GM04504 (cell line): ENCODE results near the gene NPAS3.

ENCODE experiments used
- DNase-seq: peaks from one replicate; pipeline ENCODE4 v3.0.0-alpha.2; 2012; ENCODE audit warnings: low read depth

NPAS3 gene

DNA sequence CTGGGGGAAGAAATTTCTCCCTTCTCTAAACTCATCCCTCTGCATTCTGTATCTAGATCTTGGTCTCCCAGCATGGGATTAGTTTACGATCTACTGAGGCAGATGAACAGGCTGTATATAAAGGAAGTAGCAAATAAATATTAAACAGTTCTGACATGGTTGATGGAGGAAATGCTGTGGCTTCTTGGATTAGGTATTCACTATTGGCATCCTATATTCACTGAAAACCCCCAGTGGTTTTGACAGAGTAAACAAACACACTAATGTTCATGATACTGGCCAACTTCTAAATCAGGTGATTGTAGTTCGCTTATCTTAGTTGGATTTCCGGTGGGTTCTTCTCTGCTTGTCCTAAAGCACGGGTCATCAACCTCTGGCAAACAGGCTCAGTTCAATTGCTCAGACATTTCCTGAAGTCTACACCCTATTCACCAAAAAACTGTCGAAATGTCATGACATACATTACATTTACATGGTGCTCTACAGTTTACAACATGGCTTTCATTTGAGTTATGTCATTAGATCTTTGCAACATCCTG is 578.3 kb downstream of the NPAS3 start:
- no peak for DNase-seq

DNA sequence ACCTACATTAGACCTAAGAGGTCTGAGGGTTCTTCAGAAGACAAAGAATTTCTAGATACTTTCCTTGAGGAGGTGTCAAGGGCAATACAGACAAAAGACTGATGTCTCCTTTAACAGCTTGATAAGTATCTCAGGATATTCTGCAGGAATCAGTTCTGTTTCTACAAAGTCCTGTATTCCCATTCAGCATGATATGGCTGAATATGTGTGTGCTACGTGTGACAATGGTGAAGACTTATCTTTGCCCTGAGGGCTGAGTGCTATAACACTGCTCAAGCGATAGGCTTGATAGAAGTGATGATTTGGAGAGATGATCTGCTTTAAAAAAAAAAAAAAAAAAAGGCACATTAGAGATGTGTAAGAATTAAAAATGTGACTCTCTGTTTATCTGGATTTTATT is 582.5 kb downstream of the NPAS3 start:
- no peak for DNase-seq

DNA sequence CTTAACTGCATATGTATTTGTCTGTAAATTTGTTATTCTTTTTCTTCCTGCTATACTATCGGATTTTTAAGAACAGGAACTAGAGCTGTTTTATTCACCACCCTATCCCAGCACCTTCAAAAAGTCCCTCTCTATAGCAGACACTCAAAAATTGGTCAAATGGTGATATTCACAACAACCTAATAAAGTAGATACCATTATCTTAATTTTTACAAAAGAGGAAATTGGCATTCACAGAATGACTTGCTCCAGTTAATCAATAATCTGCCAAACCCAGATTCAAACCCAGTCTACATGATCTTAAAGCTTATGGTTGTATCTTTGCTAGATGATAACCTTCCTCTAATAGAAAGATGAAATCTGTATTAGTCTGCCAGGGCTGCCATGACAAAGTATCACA is 585.6 kb downstream of the NPAS3 start:
- no peak for DNase-seq

DNA sequence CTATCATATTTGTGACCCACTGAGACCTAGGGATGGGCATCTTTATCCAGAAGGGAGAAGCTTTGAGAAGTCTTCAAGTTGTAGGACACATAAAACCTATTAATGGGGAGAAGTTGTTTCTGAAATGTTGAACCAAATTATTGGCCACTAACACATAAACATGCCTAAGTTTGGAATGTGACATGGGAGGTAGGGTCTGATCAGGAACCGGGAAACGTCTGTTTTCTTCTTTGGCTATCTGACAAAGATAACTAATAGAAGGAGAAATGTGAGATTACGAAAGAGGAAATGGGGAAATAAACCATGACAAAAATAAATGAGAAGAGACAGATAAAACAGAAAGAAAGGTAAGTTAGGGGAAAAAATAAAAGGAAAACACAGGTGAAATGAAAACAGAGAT is 586.9 kb downstream of the NPAS3 start:
- DNase-seq, result no peak

DNA sequence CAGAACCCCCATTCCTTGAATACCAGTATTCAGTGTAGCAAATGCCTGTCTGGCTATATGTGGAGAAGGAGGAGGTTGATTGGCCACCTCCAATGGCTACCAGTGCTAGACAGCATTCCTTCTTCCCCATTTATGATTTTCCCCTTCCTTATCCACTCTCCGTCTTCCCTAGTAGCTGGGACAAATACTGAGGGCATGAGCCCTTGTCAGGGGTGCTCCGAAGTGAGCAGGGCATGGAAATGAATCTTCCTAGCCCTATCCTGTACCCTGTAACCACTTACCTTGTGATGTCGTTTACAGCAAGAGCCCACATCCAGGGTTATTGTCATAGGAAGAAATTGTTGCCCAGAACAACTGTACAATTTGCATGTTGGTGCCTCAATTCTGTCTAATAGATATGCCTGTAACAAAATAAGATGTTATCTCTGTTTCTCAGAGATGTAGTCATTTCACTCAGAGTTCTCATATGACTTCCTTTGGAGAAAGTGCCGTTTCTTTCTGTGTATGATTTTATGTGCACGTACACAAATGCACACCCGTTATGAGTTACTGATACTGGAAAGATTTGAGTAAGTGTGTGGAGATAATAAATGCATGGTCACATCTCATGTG is 588.5 kb downstream of the NPAS3 start:
- no peak for DNase-seq

DNA sequence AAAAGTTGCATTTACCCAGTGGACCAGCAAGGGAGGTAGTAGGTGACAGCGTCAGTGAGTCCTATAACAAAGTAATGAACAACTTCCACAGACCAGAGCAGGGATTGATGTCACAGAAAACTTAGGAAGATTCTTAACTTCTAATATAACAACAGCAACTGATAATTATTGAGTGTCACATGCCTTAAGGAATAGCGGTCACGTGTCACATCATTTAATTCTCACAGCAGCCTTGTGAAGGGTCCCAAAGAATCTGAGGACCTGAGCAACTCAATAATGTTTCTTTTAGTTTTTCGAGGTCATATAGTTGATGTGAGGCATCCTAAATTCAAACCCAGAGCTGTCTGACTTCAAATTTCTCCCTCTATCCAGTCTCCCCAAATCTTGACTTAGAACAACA is 590.0 kb downstream of the NPAS3 start:
- no peak for DNase-seq

DNA sequence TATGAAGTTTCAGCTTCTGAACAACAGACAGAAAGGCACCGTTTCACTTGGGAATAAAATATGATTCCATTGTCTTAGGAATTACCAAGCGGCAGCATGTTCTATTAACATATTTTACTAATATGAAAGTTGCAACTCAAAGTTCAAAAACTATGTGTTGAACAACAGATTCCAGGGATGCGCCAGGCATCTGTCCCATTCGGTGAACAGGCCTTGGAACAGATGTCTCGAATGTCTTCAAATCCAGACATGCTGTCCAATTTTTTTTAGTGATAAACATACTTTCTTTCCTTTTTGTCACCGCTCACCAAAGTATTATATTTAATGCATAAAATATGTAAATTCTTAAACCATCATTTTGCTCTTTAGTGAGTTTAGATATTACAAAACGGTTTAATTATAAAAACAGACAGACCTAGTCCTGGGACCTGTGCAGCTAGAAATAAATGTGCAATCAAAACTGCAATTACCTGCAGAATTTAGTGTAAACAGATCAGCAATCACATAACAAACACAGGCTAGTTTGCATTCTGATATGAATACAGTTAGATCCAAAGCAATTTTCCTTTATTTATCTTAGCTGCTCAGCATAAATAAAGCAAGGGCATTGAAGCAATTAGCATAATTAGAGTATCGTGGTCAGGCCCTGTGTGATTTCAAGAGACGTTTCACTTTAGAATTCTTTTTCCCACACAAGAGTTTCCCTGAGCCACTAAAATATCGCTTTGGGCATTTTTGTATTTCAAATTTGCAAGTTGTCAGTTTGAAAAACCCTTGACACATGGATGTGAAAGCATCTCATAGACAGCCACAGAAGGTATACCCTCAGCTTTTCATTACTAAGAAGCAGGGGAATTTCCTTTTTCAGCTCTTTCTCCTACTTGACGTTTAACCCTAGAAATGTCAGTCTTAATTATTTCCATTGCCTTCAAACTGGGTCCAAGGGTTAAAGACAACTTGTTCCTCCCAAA is 591.4 kb downstream of the NPAS3 start:
- DNase-seq, result no peak

DNA sequence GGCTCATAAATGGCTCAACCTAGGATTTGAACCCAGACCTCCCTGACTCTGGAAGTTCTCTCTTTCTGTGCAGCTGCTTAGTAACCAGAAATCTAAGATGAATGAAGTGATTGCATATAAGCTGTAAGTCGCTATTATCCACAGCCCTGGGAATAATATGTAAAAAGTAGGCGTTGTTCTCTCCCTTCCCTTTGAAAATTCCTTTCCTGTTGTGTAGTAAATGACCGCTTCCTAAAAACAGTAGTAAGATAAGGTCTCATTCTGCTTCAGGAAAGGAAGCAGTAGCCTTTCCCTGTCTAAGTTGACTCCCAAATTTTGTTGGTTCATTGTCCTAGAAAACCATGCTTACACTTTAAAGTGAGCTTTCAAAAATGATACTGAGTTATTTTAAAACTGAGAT is 593.9 kb downstream of the NPAS3 start:
- no peak for DNase-seq

DNA sequence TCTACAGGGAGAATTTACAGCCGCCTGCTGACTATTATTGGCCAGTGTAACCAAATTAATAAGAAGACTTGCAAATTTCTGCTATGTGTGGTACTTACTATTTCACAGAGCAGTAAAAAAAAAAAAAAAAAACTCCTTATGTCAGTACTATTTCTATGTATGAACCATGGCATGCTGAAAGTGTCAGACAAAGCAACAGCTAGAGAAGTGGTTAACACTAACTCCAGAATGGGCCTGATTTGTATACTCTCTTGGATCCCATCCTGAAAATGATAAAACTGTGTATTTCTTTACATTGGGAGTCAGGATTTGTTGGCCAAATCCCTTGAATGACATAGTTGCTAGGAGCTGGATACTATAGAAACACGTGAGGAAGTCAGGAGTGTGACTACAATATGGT is 595.4 kb downstream of the NPAS3 start:
- no peak for DNase-seq

DNA sequence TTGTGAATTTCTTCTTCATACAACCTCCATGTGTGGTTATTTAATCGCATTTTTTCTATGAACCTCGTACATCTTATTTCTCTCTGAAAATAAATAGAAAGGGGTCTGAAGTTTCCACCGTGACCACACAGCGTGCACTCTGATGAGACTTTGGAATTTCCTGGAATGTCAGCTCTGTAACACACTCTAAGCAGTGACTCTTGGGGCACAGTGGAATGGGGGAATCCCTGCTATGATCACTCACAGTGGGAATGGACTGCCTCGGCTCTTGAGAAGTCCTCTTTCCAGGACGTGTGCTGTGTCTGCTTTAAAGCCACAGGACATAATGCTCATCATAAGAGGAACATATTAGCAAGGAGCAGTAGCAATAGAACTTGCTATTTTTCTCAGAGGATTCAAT is 596.0 kb downstream of the NPAS3 start:
- DNase-seq, result no peak

DNA sequence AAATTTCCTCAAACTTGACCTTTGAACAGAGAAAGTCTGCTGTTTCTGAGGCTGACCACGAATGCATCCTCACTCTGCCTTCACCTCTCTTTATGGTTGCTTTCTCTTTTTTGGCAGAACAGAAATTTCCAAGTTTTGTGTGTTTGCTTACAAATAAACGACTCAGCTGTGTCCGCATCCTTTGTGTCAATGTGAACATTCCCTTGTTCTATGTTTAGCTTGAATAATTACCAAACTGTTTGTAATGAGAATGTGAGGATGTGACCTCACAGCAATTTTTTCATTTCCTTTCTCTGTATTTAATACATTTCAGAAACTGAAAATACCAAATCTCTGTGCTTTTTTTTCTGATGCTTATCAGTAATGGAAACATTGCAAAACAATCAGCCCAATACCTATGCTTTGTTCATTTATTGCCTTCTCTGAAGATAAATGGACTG is 601.3 kb downstream of the NPAS3 start:
- DNase-seq, result no peak

DNA sequence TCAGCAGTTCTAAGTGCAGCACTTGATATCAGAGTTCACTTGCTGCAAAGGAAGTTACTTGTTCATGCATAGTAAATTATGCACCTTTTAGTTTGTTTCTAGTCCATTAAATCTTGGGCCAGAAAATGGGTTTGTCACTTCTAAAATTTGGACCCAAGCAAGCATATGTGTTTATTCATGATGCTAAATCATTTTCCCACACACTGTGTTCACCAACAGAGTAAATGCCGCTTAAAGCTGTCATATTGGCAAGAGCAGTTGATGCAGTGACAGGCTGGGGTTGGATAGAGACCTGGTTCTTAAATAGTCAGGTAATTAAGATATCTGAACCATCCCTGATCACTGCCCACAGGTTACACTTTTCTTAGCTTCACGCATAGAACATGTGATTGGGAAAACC is 602.5 kb downstream of the NPAS3 start:
- no peak for DNase-seq

DNA sequence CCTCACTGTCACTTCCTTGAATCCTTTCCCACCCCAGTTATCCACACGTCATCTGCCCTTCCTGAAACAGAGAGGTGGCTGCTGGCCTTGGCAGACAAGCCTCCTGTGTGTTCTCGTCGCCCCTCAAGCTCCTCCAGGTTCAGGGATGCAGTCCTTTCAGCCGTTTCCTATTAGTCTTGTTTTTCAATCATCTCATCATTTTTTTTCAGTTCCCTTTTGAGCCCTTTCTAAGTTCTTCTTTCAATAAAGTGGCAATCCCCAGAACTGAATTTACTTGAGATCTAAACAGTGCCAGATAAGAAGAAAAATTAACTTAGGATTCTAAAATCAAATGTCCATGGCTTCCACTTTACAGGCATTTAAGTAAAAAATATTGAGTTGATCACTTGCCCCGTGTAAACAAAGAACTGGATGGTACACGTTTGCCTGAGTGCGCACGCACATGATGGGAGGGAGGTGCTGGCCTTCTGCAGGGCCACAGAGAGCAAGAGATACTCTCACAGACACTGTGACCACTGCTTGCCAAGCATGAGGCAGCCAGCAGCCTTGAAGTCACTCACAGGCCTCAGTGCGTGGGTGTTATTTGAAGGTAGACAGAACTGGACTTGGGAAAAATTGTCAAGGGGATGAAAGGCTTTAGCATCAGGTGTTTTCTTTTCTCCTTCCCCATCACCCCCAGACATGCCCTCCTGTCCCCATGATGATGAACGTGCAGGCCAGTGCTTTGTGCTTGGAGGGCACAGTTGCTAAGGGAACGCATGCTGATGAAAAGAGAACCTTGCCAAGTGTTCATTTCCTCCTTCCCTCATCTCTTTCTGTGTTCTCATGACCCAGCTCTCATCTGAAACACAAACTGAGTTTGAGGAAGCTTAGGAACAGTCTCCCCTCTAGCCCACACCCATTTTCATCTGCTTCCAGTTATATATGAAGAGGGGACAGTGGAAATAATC is 603.9 kb downstream of the NPAS3 start:
- DNase-seq, result no peak

DNA sequence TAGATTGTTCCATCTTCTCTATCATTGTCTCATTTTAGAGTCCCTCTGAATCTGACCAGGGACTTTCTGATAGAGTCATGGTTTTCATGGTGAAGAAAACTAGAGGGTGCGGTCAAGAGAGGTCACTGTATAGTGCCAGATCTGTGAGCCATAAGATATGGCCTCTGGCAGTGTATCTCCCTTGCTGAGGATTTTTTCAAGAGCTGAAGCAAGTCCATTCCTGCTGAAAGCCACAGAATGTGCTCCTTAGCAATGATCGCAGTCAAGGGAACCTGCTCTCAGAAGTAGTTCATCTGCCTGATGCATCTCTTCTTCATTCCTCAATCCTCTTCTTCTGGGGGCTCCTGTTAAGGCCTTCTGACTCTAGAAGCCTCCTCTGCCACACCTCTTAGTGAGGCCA is 607.0 kb downstream of the NPAS3 start:
- no peak for DNase-seq

DNA sequence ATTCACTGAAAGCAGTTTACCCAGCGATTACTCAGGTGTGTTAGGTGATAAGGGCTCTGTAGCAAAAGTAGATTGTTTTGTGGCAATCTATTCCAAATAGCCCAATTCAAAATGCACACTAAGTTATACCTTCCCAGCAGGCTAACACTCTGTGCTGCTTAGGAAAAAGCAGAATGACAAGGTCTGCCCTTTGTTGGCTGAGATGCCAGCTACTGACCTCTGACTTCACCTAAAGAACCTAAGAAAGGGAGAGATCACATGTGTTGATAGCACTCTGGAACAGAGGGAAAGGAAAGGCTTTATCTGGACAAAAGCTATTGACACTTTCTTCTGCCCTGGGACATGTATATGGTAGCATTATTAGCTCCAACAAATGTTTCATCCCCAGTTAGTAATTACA is 609.9 kb downstream of the NPAS3 start:
- no peak for DNase-seq

DNA sequence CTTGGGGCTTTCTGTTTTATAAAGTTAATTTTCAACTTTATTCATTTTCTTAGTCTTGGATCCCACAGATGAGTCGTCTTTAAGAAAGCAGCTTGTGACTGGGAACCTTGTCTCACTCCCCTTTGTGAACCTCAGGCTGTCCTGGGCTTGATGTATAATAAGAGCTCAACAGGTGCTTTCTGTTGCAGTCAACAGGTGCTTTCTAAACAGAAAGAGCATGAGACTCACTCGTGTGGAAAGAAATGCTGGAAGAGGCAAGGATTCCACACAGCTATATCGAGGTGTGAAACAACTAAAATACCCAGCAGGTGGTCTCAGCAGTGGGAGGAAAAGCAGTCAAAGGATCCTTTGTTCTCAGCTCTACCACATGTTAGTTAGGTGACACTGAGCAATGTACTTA is 613.3 kb downstream of the NPAS3 start:
- DNase-seq, result no peak

DNA sequence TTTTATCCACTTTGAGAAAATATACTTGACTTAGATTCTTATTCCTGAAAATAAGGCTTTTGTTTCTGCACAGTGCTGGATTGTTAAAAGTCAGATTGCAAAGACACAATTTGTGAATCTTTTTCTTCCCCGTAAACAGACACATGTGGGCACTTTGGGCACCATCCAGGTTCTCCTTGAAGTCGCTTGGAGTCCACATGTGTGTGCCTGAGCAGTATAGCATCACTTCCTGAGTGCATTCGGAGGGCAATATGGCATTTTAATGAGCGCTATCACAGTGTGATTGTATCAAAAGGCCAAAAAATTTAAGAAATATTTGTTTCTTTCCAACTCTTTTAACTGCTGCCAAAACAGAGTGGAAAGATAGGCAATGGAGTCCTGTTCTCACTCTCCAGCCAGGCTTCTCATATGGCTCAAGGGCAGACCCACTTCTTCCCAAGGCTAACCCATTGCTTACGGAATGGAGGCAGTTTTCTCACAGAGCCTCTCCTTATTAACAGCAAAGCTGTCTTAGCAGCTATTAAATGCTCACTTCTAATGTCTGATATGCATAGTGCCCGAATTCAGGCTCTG is 615.1 kb downstream of the NPAS3 start:
- no peak for DNase-seq

DNA sequence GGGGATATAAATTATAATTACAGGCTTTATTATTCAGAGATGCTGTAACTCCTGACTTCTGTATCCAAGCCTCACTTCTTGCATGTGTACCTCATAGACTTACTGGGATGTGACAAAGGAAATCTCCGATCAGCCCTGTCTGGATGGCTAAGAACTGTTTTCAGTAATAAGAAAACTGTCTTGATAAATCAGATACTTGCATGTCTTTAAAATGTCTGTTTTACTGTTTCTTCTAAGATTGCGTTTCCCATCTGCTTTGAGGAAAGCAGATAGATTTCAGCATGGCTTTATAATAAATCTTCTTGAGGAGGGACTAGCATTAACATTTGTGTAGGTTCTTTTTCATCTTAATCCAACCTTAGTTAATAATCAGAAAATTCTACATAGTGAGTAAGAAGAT is 616.3 kb downstream of the NPAS3 start:
- no peak for DNase-seq

DNA sequence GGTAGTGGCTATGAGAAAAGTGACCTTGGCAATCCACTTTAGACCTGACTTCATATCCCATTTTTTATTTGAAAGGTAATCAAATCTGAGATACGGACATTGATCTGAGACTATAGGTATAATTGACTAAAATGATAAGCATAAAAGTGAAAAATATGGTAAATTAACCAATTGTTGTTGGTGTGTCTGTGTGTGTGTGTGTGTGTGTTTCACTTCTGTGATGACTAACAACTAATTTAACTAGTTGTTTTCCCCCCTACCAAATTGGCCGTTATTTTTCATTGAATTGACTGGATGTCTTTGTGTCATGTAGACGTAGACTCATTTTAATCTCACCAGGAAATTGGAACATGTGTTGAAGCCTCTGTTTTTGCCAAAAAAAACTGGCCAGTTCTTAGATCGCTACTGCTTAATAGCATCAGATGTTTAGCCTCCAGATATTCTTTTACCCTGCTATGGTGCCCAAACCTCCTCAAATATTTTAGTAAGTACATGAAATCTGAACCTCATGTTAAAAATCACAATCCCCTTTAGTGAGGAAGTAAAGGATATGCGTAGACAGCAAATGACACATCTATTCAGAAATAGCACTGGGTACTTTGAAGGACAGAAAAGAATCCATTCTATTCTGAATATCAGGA is 617.2 kb downstream of the NPAS3 start:
- no peak for DNase-seq

DNA sequence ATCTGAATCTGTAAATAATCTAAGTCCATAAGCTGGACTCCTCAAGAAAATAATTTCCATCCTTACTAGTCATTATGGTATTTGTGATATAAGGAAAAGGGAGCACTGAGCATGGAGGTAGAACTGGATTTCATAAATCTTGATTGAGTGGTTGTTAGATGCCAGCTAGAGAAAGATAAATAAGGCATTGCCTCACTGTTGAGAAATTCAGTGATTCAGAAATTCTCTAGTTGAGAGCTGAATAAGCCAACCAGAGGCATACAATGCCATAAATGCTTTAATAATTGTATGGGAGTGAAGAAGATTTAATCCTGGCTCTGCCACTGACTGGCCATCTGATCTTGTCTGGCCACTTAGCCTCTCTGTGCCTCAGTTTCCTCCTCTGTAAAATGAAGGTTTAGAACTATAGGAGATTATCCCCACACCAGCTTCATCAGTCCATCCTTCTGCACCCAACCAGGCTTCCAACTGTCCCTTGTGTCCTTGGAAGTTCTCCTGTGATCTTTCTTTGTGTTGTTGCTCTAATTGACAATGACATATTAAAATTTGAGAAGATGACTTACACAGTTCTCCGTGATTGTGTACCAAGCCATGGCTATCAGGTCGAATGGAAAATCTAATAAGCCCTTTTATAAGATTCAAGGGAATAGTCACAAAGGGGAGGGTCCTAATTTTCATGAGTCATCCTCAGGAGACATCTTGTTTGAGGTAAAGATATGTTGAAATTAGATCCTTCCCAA is 617.9 kb downstream of the NPAS3 start:
- no peak for DNase-seq
